Measurements from ENCODE around the gene NUP50. TPM values are rescaled to one million over a fixed set of nuclear protein-coding genes. Genes with fewer than 3 reads are reported as not detected.

NUP50 gene, protein sequence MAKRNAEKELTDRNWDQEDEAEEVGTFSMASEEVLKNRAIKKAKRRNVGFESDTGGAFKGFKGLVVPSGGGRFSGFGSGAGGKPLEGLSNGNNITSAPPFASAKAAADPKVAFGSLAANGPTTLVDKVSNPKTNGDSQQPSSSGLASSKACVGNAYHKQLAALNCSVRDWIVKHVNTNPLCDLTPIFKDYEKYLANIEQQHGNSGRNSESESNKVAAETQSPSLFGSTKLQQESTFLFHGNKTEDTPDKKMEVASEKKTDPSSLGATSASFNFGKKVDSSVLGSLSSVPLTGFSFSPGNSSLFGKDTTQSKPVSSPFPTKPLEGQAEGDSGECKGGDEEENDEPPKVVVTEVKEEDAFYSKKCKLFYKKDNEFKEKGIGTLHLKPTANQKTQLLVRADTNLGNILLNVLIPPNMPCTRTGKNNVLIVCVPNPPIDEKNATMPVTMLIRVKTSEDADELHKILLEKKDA
- 65.0 TPM for total RNA-seq

DNA sequence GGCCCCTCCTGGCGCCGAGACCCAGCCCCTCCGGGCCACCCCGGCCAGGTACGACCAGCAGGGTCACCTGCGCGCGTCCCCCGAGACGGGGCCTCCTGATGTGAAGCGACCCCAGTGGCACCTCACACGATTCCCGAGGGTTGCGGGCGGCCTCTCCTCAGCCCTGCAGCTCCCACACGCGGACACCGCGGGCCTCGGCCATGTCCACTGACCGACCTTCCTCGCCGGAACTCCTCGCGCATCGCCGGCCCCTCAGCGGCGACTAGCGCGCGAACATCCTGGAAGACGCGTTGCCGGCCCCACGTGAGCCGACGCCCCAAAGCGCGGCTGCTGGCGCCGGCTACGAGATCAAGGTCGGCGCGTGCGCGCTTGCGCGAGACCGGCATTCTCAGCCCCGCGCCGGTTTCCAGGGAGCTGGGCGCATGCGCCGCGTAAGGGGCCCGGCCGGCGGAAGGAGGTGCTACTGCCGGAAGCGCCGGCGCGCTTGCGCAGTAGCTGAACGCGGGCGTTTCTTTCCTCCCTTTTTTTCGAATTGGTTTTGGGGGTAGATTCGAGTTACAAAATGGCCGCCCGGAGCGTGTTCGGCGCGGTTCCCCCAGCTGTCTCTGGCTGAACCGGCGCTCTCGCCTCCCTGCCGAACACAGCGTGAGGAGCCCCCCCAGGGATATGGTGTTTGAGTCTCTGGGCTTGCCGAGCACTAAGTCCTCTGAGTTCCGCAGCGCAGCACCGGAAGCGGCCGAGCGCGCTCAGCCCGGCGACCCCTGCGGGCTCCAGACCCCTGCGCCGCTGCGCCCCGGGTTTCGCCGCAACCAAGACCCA, at the start of gene NUP50:
TSS of gene NUP50 (plus strand) at position 475 of the 819 bp plus-strand sequence. CDS start 4,253 bp downstream, outside the sequence.

Other genes starting within 250 kb of the NUP50 start
- 13.1 TPM for gene PHF21B, start 153.9 kb upstream of the NUP50 start, total RNA-seq
- 35.2 TPM for gene KIAA0930, start 77.0 kb downstream of the NUP50 start, total RNA-seq
- 0.49 TPM for gene UPK3A, start 121.0 kb downstream of the NUP50 start, total RNA-seq
- gene FAM118A, start 146.0 kb downstream of the NUP50 start, total RNA-seq: 39.9 TPM
- gene SMC1B, start 249.7 kb downstream of the NUP50 start, total RNA-seq: 0.11 TPM
- 4.8 TPM for gene RIBC2, start 249.8 kb downstream of the NUP50 start, total RNA-seq